Measurements from ENCODE around the gene IL12RB2. TPM values are rescaled to one million over a fixed set of nuclear protein-coding genes. Genes with fewer than 3 reads are reported as not detected.

The IL12RB2 gene
- total RNA-seq, 1 experiment from 2014 or later: not detected

GRCh38 chr1:67298762-67299161, 8.9 kb upstream of the IL12RB2 start:
- no peak overlapping the region for H3K27ac ChIP-seq (ENCODE audit: low read length)
- no TSS peak for BruUV-seq (replicated peaks)
- no peaks in the 10 kb centered on the region for H3K79me2 ChIP-seq (ENCODE audit: low read length)
- H3K4me1 ChIP-seq (ENCODE audit: insufficient read depth, low read length): peaks cover 2% of the 10 kb centered on the region
- no peaks in the 10 kb centered on the region for H3K9me2 ChIP-seq (replicated peaks; ENCODE audit: low read length)
- ChIA-PET POLR2A (ENCODE audit: unreplicated experiment) (no interaction called here), CTCF (interaction anchor here (0.7 kb wide), 1 partner anchor 189 kb away, joined by 3 read pairs; no protein-coding TSS in a partner anchor)
- H3F3A ChIP-seq (ENCODE audit: low read length, unreplicated experiment): no peaks in the 10 kb centered on the region
- no peaks in the 10 kb centered on the region for H3K36me3 ChIP-seq (ENCODE audit: low read depth, low read length)
- H4K20me1 ChIP-seq (ENCODE audit: low read length): no peaks in the 10 kb centered on the region
- DNase-seq: no peak
- no peak overlapping the region for H3K4me3 ChIP-seq (ENCODE audit: low read length)
- no peak; the same call in 1 of the 2 replicates for ATAC-seq
- H3K9ac ChIP-seq (ENCODE audit: low read length): no peak overlapping the region
- H2AFZ ChIP-seq (ENCODE audit: low read length): no peak overlapping the region
- no peaks in the 10 kb centered on the region for H3K9me3 ChIP-seq (ENCODE audit: low read length)
- TF ChIP-seq EZH2phosphoT487 (IDR thresholded peaks at IDR 0.05; ENCODE audit: borderline replicate concordance, low read length) (no peak), CTCF (conservative IDR thresholded peaks at IDR 0.05; ENCODE audit: low read depth, low read length) (no peak), EZH2 (IDR thresholded peaks at IDR 0.05; ENCODE audit: low read length, unreplicated experiment) (no peak)
- intact Hi-C loops (cut with micrococcal nuclease): no loop called here
- H3K27me3 ChIP-seq (ENCODE audit: low read length): no peaks in the 10 kb centered on the region
- no peak overlapping the region for H3K4me2 ChIP-seq (ENCODE audit: low read length)

- H2AFZ ChIP-seq (ENCODE audit: low read length): no peak overlapping the region
- no peaks in the 10 kb centered on the region for H3K4me1 ChIP-seq (ENCODE audit: insufficient read depth, low read length)
- no peak overlapping the region for H3K4me3 ChIP-seq (ENCODE audit: low read length)
- TF ChIP-seq EZH2phosphoT487 (IDR thresholded peaks at IDR 0.05; ENCODE audit: borderline replicate concordance, low read length) (no peak), CTCF (conservative IDR thresholded peaks at IDR 0.05; ENCODE audit: low read depth, low read length) (no peak), EZH2 (IDR thresholded peaks at IDR 0.05; ENCODE audit: low read length, unreplicated experiment) (no peak)
- no peak overlapping the region for H3K27ac ChIP-seq (ENCODE audit: low read length)
- no TSS peak for BruUV-seq (replicated peaks)
- no peaks in the 10 kb centered on the region for H3K79me2 ChIP-seq (ENCODE audit: low read length)
- H3F3A ChIP-seq (ENCODE audit: low read length, unreplicated experiment): no peaks in the 10 kb centered on the region
- no peaks in the 10 kb centered on the region for H3K9me3 ChIP-seq (ENCODE audit: low read length)
- ChIA-PET CTCF (no interaction called here), POLR2A (ENCODE audit: unreplicated experiment) (no interaction called here)
- no peak overlapping the region for H3K9ac ChIP-seq (ENCODE audit: low read length)
- H4K20me1 ChIP-seq (ENCODE audit: low read length): no peaks in the 10 kb centered on the region
- no peak for ATAC-seq
- DNase-seq: no peak
- 0 out of 2 replicates have a peak, but pooled peaks cover 2% of the 10 kb centered on the region for H3K27me3 ChIP-seq (ENCODE audit: low read length)
- H3K4me2 ChIP-seq (ENCODE audit: low read length): no peak overlapping the region
- H3K36me3 ChIP-seq (ENCODE audit: low read depth, low read length): no peaks in the 10 kb centered on the region
- intact Hi-C loops (cut with micrococcal nuclease): no loop called here
- no peaks in the 10 kb centered on the region for H3K9me2 ChIP-seq (replicated peaks; ENCODE audit: low read length)
These were observed 8.4 kb upstream of the IL12RB2 start for GRCh38 chr1:67299296-67299695.

GRCh38 chr1:67300561-67300960, 7.1 kb upstream of the IL12RB2 start:
- intact Hi-C loops (cut with micrococcal nuclease): no loop called here
- no peak for DNase-seq
- 0 out of 2 replicates have a peak, but pooled peaks cover 3% of the 10 kb centered on the region for H3K27me3 ChIP-seq (ENCODE audit: low read length)
- H3K9ac ChIP-seq (ENCODE audit: low read length): no peak overlapping the region
- H2AFZ ChIP-seq (ENCODE audit: low read length): no peak overlapping the region
- H3K9me2 ChIP-seq (replicated peaks; ENCODE audit: low read length): no peaks in the 10 kb centered on the region
- no peaks in the 10 kb centered on the region for H3K79me2 ChIP-seq (ENCODE audit: low read length)
- no peaks in the 10 kb centered on the region for H3K9me3 ChIP-seq (ENCODE audit: low read length)
- no peak overlapping the region for H3K4me3 ChIP-seq (ENCODE audit: low read length)
- TF ChIP-seq EZH2phosphoT487 (IDR thresholded peaks at IDR 0.05; ENCODE audit: borderline replicate concordance, low read length) (no peak), EZH2 (IDR thresholded peaks at IDR 0.05; ENCODE audit: low read length, unreplicated experiment) (no peak), CTCF (conservative IDR thresholded peaks at IDR 0.05; ENCODE audit: low read depth, low read length) (no peak)
- H3K4me1 ChIP-seq (ENCODE audit: insufficient read depth, low read length): no peaks in the 10 kb centered on the region
- no TSS peak for BruUV-seq (replicated peaks)
- no peak overlapping the region for H3K27ac ChIP-seq (ENCODE audit: low read length)
- no peaks in the 10 kb centered on the region for H3F3A ChIP-seq (ENCODE audit: low read length, unreplicated experiment)
- ChIA-PET CTCF (no interaction called here), POLR2A (ENCODE audit: unreplicated experiment) (no interaction called here)
- H4K20me1 ChIP-seq (ENCODE audit: low read length): no peaks in the 10 kb centered on the region
- H3K4me2 ChIP-seq (ENCODE audit: low read length): no peak overlapping the region
- ATAC-seq: no peak
- no peaks in the 10 kb centered on the region for H3K36me3 ChIP-seq (ENCODE audit: low read depth, low read length)
